GM15510 (cell line): ENCODE results near the gene SORL1.

Experiments used
- POLR2A ChIP-seq: IDR thresholded peaks from 3 replicates; pipeline ENCODE4 v1.6.1; 2011; ENCODE audit warnings: borderline replicate concordance; ENCODE audit not compliant: insufficient read length; ENCODE audit errors: extremely low read depth

The SORL1 gene

DNA sequence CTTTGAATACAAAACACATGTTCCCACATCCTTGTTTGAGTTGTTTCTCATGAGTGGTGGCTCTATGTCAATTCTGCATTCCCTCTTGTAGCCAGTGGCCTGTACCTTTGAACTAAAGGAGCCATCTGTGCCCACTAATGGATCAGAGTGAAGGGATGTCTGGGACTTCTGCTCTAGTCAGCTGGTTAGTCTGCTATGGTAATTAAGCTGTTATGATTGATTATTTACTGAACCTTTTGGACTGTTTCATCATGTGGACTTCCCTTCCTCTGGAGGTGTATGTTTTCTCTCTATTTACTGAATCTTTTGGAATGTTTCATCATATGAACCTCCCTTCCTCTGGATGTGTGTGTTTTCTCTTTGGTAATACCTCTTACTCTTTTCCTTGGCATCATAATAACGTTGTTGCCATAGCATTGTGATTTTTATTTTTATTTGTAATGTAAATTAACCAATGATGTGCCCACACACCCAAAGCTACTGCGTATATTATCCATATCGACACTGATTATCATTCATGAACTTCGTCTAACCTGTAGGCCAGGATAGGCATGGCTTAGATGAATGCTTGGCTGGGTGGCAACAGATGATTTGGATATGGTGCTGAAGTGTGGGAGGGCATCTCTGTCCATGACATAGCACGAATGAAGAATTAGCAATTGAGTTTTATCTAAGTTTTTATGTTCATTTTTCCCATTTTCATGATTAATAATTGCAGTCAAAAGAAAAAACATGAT lies 113.0 kb downstream of the SORL1 start:
- no peak for TF ChIP-seq POLR2A

DNA sequence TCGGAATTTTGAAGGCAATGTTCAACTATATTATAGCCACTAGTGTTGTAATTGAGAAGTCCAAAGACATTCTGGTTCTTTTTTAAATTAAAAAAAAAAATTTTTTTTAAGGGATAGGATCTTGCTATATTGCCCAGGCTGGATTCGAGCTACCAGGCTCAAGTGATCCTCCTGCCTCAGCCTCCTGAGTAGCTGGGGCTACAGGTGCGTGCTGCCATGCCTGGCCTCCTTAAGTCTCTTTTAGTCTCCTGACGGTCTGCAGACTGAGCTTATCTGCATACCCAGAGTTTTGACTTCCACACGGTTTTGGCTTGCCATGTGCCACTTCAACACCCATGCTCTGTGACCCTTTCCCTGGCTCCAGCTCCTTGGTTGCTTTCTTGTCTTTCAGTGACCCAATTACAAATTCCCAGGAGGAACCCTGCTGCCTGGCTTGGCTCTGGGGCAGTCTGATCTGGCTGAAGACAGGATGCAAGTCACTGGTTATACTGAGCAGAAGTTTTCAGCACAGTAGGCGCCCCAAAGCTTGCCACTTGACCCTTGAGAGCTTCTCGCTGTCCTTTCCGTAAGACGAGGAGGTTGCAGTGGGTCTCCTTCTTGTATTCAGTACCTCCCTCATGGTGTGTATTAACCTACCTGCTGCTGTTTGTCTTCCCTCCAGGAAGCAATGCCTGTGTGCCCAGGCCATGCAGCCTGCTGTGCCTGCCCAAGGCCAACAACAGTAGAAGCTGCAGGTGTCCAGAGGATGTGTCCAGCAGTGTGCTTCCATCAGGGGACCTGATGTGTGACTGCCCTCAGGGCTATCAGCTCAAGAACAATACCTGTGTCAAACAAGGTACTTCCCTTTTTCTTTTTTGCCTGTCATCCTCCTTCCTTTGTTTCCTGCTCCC lies 114.4 kb downstream of the SORL1 start:
- TF ChIP-seq POLR2A: no peak

- TF ChIP-seq POLR2A: no peak
Observed at GRCh38 chr11:121567995-121568394, 115.9 kb downstream of the SORL1 start.

GRCh38 chr11:121569332-121570299 lies 117.5 kb downstream of the SORL1 start:
- peak; percentile 33 for TF ChIP-seq POLR2A

DNA sequence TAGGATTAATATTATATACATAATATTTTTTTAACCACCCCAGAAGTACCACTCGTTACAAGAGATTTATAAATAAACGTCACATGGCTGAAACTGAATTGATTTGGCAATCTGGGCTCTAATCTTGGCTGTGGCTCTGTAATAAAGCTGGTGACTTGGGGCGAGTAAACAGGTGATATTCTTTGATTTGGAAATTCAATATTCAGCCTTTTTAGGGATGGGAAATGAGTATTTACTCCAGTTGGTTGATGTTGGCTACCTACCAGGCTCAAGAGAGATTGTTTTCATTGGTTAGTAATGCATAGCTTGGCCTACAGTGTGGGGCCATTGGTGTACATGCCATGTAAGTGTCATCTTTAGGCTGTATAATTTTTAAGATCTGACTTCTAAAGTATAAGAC lies 118.3 kb downstream of the SORL1 start:
- TF ChIP-seq POLR2A: no peak

DNA sequence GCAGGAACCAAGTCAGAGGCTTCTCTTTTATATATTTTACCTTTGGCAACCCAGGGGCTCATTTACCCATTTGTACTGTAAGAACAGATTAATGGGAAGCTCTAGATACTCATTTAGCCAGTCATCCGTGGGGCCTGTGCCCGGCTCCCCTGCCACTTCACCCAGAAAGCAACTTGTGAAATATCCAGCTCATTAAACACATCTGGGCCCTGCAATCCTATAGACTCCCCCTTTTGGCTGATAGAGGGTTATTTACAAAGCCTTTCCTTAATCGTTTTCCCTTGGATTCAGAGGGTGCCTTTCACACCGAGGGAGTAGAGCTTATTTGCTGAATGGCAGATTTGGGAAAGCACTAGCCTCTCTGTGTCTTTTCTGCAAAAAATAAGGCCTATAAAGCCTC lies 119.4 kb downstream of the SORL1 start:
- no peak for TF ChIP-seq POLR2A

DNA sequence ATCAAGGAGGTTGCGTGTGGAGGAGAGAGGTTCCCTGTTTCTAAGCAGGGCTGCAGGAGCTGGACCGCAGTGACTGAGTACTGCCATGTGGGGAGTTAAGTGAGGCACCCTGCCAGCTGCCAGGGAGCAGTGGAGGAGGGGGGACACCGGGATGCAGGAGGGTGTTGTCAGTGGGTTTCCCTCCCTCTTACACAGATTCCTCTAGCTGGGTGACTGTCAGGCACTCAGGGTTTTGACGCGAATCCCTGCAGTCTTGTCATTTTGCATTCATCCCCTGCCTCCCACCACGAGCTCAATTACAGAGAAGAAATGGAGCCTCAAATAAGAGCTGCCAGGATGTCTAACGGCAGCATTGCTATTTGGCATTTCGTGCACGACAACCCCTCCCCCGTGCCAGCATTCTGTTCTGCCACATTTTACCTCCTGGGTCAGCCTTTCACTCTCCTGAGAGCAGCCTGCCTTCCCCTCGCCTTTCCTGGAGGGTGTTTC lies 120.5 kb downstream of the SORL1 start:
- no peak for TF ChIP-seq POLR2A

DNA sequence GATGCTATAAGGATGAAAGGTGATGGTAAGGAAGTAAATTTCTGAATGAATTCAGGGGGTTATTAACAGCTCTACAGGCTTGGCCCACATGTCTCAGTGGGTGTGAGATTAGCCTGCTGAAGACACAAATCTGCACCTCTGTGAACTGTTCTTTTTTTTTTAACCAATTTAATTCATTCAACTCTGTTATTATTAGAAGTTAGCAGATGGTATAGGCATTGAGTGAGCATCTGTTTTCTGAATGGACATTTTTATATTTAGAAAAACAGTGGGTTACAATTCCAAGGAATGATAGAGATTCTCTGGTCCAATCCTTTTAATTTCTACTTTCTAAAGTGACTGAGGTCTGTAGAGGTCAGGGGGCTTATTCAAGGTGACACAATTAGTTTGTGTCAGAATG lies 122.7 kb downstream of the SORL1 start:
- no peak for TF ChIP-seq POLR2A

DNA sequence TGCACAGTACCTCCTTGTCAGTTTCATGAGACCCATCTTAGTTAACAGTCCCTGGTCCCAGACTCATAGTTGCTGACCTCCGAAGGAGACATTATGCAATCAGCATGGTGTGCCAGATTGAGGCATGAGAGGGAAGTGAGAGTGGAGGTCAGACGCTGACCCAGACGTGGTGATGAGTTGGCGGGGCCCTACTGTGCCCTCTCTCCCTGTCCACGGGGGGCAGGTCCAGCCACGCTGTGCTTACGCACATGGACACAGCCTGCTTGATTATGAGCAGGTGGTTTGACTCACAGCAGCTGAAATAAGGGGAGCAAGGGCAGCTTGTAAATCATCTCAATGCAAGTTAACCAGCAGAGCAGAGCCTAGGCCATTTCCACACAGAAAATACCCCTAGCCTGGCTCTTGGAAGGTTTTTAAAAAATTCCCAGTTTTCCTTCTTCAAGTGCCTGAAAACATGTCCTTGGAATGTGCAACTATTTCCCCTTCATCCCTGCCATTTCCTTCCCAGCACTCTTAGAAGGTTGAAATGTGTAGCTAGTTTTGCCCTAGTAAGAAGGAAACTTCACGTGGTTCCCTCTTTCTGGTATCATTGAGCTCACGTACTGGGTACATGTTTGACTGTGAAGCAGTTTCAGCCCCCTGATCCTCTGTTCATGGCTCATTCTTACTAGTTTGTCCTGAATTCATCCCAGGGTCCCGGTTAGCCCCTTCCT lies 123.3 kb downstream of the SORL1 start:
- no peak for TF ChIP-seq POLR2A

DNA sequence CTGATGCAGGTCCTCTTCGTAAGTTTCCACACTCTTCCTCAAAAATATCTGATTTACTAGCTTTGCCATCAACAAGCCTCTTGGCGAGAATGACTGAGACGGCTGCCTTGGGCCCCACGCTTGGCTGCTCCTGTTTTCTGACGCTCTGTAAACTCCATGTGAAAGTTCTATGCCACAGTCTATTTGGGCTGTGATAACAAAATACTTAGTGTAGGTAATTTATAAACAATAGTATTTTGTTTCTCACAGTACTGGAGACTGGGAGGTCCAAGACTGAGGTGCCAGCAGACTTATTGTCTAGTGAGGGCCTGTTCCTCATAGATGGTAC lies 123.8 kb downstream of the SORL1 start:
- no peak for TF ChIP-seq POLR2A

DNA sequence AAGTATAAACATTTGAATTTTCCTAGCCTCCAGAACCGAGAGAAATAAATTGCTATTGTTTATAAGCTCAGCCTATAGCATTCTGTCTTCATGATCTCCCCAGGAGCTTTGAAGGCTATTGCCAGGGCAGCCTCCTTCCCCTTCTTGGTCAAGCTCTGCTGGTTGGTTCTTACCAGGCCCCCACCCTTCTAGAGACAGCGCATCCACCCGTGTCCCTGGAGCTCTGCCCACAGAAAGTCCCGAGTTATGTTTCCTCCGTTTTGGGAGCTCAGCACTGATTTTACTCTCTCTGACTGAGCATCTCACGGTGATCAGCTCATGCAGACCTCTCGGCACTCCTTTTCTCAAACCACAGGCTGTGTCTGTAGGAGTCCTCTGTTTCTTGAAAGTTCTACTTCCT lies 124.4 kb downstream of the SORL1 start:
- no peak for TF ChIP-seq POLR2A

- TF ChIP-seq POLR2A: no peak
Observed at GRCh38 chr11:121577106-121577848, 125.2 kb downstream of the SORL1 start.

GRCh38 chr11:121578251-121578976 lies 126.3 kb downstream of the SORL1 start:
- TF ChIP-seq POLR2A: no peak
